ENCODE measurements around the gene ASPHD1. TPM values are rescaled to one million over a fixed set of nuclear protein-coding genes. Genes with fewer than 3 reads are reported as not detected.

Gene ASPHD1
- polyA plus RNA-seq, 1 donor (not counting 4 experiments of a cell fraction or from before 2014, with no cell fraction given), result 0.71 TPM

DNA sequence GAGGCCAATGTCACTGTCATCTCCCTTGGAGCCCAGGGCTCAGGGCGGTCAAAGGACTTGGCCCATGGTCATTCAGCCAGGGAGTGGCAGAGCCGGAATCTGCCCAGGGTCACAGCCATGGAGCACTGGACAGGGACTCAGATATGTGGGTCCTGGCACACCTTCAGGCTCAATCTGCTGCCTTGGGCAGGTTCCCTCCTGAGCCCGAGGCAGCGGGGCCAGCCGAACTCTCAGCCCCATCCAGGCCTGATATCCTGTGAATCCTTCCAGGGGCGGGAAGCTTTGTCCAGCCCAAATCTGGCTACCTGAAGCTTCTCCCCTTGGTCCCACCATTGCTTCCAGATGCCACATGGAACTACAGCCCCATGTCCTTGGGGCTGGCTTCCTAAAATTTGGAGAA lies 25.1 kb upstream of the ASPHD1 start:
- Histone ChIP-seq H2AFZ (ENCODE audit: control insufficient read depth, low read length) (no peak overlapping the region), H3K79me2 (ENCODE audit: control insufficient read depth, insufficient read depth, low read length) (no peaks in the 10 kb centered on the region), H3K9ac (ENCODE audit: control insufficient read depth, extremely low read depth, insufficient read depth, low read length) (no peak overlapping the region), H3K4me2 (ENCODE audit: control insufficient read depth, extremely low read depth, insufficient read depth, low read depth, low read length) (no peak overlapping the region), H3K9me1 (ENCODE audit: control insufficient read depth, extremely low read depth, insufficient read depth, low read length) (no peaks in the 10 kb centered on the region), H3K4me1 (ENCODE audit: control insufficient read depth, extremely low read depth, insufficient read depth, low read length) (no peaks in the 10 kb centered on the region), H4K20me1 (ENCODE audit: control insufficient read depth, extremely low read depth, insufficient read depth, low read length) (no peaks in the 10 kb centered on the region), H3K27me3 (ENCODE audit: control insufficient read depth, extremely low read depth, insufficient read depth, low read length) (peaks cover 26% of the 10 kb centered on the region), H3K4me3 (ENCODE audit: control insufficient read depth in 2 of 3, extremely low read depth in 1 of 3, insufficient read depth in 2 of 3, low read depth in 1 of 3, low read length in 3 of 3) (no peak overlapping the region), H3K9me3 (ENCODE audit: control insufficient read depth, low read depth, low read length) (no peaks in the 10 kb centered on the region), H3K27ac (ENCODE audit: control insufficient read depth, insufficient read depth, low read length) (no peak overlapping the region), H3K36me3 (ENCODE audit: control insufficient read depth in 2 of 2, extremely low read depth in 1 of 2, insufficient read depth in 2 of 2, low read length in 2 of 2) (no peaks in the 10 kb centered on the region)
- FAIRE-seq, result no peak
- dilution Hi-C loops (cut with MboI; ENCODE audit: extremely low pct_ligation_motif_present, low sequenced_read_pairs), result no loop called here
- TF ChIP-seq CTCF (optimal IDR thresholded peaks at IDR 0.05 in 1 of 3, IDR thresholded peaks at IDR 0.05 in 1 of 3, conservative IDR thresholded peaks at IDR 0.05 in 1 of 3; ENCODE audit: extremely low read depth in 1 of 3, insufficient read depth in 2 of 3, low read length in 3 of 3) (no peak), EZH2 (IDR thresholded peaks at IDR 0.05; ENCODE audit: low read length) (no peak)
- DNase-seq (ENCODE audit: low read depth, low spot score), result no peak

- H3K9me1 ChIP-seq (ENCODE audit: control insufficient read depth, extremely low read depth, insufficient read depth, low read length), result no peaks in the 10 kb centered on the region
- H3K9ac ChIP-seq (ENCODE audit: control insufficient read depth, extremely low read depth, insufficient read depth, low read length), result no peak overlapping the region
- H3K36me3 ChIP-seq (ENCODE audit: control insufficient read depth in 2 of 2, extremely low read depth in 1 of 2, insufficient read depth in 2 of 2, low read length in 2 of 2), result no peaks in the 10 kb centered on the region
- H3K4me3 ChIP-seq (ENCODE audit: control insufficient read depth in 2 of 3, extremely low read depth in 1 of 3, insufficient read depth in 2 of 3, low read depth in 1 of 3, low read length in 3 of 3), result no peak overlapping the region
- FAIRE-seq, result no peak
- TF ChIP-seq CTCF (optimal IDR thresholded peaks at IDR 0.05 in 1 of 3, IDR thresholded peaks at IDR 0.05 in 1 of 3, conservative IDR thresholded peaks at IDR 0.05 in 1 of 3; ENCODE audit: extremely low read depth in 1 of 3, insufficient read depth in 2 of 3, low read length in 3 of 3) (no peak), EZH2 (IDR thresholded peaks at IDR 0.05; ENCODE audit: low read length) (no peak)
- H3K27ac ChIP-seq (ENCODE audit: control insufficient read depth, insufficient read depth, low read length), result no peak overlapping the region
- H3K4me1 ChIP-seq (ENCODE audit: control insufficient read depth, extremely low read depth, insufficient read depth, low read length), result no peaks in the 10 kb centered on the region
- no peaks in the 10 kb centered on the region for H4K20me1 ChIP-seq (ENCODE audit: control insufficient read depth, extremely low read depth, insufficient read depth, low read length)
- no peaks in the 10 kb centered on the region for H3K9me3 ChIP-seq (ENCODE audit: control insufficient read depth, low read depth, low read length)
- no peak overlapping the region for H2AFZ ChIP-seq (ENCODE audit: control insufficient read depth, low read length)
- dilution Hi-C loops (cut with MboI; ENCODE audit: extremely low pct_ligation_motif_present, low sequenced_read_pairs), result no loop called here
- no peak for DNase-seq (ENCODE audit: low read depth, low spot score)
- H3K4me2 ChIP-seq (ENCODE audit: control insufficient read depth, extremely low read depth, insufficient read depth, low read depth, low read length), result no peak overlapping the region
- no peaks in the 10 kb centered on the region for H3K79me2 ChIP-seq (ENCODE audit: control insufficient read depth, insufficient read depth, low read length)
- H3K27me3 ChIP-seq (ENCODE audit: control insufficient read depth, extremely low read depth, insufficient read depth, low read length), result peaks cover 26% of the 10 kb centered on the region
Measured at GRCh38 chr16:29876217-29876593, 24.1 kb upstream of the ASPHD1 start.

All from keratinocyte (primary cell).